Kidney epithelial cell (primary cell): ENCODE results near the gene DAP. TPM values are rescaled to one million over a fixed set of nuclear protein-coding genes. Genes with fewer than 3 reads are reported as not detected.
A peak's percentile ranks its signal among the peaks of the same experiment; 100 is the strongest.
"Not testable (repeated sequence)": the region's sequence is repeated elsewhere in the genome, so short reads cannot be mapped to it uniquely, and the experiment has no call there.

Experiments
- DNase-seq: peaks from one replicate; pipeline ENCODE4 v3.0.0-alpha.2; 2010; ENCODE audit warnings: low read depth
- H3K27me3 ChIP-seq: 2 replicates; pipeline ENCODE4 v1.6.0; 2011; ENCODE audit warnings: low read length; ENCODE audit not compliant: control insufficient read depth, insufficient read depth
- H3K36me3 ChIP-seq: 2 replicates; pipeline ENCODE4 v1.5.1; 2011; ENCODE audit warnings: low read length; ENCODE audit not compliant: control insufficient read depth, insufficient read depth
- H3K4me3 ChIP-seq: 2 replicates; pipeline ENCODE4 v1.5.1; 2011; ENCODE audit warnings: low read depth, mild to moderate bottlenecking, control low read depth, low read length
- total RNA-seq: library from RNA; depleted of rRNA; stranded (reverse); fragments of >200 nt; gene quantifications from 2 replicates; pipeline ENCODE4 v1.2.3, GENCODE V29; 2015
- TF ChIP-seq, protein P1 (sequence below): IDR thresholded peaks from 2 replicates; pipeline ENCODE4 v1.5.1; 2011; ENCODE audit warnings: mild to moderate bottlenecking, moderate library complexity, low read length, control low read depth, inconsistent platforms; ENCODE audit not compliant: insufficient read depth, poor library complexity, severe bottlenecking

DAP gene
- total RNA-seq, 1 donor from 2014 or later: 77.7 TPM

DNA sequence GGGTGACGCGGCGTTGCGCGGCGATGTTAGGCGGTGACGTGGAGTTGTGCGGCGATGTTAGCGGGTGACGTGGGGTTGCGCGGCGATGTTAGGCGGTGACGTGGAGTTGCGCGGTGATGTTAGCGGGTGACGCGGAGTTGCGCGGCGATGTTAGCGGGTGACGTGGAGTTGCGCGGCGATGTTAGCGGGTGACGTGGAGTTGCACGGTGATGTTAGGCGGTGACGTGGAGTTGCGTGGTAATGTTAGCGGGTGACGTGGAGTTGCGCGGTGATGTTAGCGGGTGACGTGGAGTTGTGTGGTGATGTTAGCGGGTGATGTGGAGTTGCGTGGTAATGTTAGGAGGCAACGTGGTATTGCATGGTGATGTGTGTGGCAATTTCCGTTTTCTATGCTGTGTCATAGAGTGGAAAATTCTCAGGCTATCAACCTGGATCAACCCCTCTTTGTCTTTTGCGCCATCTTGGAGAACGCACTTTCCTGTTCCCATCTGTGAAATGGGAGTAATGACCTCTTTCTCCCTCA lies 121.1 kb downstream of the DAP start:
- TF ChIP-seq, protein P1, sequence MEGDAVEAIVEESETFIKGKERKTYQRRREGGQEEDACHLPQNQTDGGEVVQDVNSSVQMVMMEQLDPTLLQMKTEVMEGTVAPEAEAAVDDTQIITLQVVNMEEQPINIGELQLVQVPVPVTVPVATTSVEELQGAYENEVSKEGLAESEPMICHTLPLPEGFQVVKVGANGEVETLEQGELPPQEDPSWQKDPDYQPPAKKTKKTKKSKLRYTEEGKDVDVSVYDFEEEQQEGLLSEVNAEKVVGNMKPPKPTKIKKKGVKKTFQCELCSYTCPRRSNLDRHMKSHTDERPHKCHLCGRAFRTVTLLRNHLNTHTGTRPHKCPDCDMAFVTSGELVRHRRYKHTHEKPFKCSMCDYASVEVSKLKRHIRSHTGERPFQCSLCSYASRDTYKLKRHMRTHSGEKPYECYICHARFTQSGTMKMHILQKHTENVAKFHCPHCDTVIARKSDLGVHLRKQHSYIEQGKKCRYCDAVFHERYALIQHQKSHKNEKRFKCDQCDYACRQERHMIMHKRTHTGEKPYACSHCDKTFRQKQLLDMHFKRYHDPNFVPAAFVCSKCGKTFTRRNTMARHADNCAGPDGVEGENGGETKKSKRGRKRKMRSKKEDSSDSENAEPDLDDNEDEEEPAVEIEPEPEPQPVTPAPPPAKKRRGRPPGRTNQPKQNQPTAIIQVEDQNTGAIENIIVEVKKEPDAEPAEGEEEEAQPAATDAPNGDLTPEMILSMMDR: no peak
- no peak overlapping the region for H3K4me3 ChIP-seq
- no peaks in the 10 kb centered on the region for H3K27me3 ChIP-seq
- DNase-seq: no peak
- no peaks in the 10 kb centered on the region for H3K36me3 ChIP-seq

DNA sequence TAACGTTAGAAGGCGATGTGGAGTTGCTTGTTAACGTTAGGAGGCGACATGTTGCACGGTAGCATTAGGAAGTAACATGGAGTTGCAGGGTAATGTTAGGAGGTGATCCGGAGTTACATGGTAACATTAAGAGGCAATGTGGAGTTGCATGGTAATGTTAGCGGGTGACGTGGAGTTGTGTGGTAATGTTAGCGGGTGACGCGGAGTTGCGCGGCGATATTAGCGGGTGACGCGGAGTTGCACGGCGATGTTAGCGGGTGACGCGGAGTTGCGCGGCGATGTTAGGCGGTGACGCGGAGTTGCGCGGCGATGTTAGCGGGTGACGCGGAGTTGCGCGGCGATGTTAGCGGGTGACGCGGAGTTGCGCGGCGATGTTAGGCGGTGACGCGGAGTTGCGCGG lies 122.3 kb downstream of the DAP start:
- not testable (repeated sequence) for DNase-seq, H3K36me3 ChIP-seq, H3K27me3 ChIP-seq, H3K4me3 ChIP-seq

DNA sequence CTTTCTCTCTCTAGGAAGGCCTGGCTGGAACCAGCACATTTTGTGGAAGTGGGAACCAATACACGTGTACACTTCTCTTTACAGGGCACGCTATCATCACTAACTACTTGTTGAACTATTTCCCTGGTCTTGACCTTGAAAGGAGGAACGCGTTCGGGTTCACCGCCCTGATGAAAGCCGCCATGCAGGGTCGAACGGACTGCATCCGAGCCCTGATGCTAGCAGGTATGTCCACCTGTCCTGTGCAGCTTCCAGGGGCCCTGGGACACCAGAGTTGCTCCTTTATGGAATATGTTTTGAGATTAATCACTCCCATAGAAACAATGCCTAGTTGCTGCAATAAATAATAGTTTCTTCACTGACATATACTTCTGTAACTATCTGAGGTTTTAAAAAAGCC lies 123.1 kb downstream of the DAP start:
- H3K4me3 ChIP-seq: no peak overlapping the region
- H3K36me3 ChIP-seq: no peaks in the 10 kb centered on the region
- TF ChIP-seq, protein P1: no peak
- no peaks in the 10 kb centered on the region for H3K27me3 ChIP-seq
- DNase-seq: no peak

DNA sequence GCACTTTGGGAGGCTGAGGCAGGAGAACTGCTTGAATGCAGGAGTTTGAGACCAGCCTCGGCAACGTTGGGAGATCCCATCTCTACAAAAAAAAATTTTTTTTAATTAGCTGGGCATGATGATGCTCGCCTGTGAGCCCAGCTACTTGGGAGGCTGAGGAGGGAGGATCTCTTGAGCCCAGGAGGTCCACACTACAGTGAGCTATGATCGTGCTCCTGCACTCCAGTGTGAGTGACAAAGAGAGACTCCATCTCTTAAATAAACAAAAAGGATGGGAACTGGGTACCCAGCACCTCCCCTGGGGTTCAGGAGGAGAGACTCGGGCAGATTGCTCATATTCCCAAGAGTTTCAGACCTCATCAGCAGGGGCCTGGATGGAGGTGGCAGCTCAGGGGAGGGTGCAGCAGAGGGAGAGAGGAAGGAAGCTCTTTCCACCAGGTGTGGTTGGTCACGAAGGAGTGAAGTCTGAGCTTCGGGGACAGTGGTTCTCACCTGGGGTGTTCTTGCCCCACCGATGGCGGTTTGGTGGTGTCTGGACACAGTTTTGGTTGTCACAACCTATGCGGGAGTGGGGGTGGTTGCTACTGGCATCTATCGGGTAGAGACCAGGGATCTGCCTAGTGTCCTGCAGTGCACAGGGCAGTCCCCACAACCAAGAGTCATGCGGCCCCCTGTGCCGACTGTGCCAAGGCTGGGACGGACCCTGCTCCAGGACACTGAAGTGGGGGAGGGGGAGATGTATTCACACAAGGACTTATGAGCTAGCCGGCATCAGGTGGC lies 124.5 kb downstream of the DAP start:
- TF ChIP-seq, protein P1: no peak
- Histone ChIP-seq H3K27me3 (no peaks in the 10 kb centered on the region), H3K4me3 (no peak overlapping the region), H3K36me3 (no peaks in the 10 kb centered on the region)
- DNase-seq: no peak

DNA sequence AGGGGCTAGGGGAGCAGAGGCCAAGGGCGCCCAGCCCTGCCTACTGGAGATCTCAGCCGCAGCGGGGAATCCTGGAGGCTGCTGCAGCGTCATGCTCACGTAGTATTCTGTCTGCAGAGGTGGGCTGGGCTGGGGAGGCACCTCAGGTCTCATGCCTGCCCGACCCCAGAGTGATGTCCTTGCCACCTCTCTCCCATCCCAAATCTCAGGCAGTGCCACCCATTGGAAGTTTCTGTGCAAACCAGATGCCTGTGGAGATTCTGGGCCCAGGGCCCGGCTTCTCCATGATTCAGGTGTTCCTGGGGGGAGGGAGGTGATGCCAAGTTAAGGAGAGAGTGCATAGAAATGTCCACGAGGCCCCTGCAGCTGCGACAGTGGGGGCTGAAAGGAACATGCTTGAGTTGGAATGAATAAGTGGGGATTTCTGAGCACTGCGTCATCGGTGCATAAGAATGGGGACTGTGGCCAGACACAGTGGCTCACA lies 125.1 kb downstream of the DAP start:
- Histone ChIP-seq H3K27me3 (no peaks in the 10 kb centered on the region), H3K4me3 (no peak overlapping the region), H3K36me3 (no peaks in the 10 kb centered on the region)
- TF ChIP-seq, protein P1: no peak
- no peak for DNase-seq

DNA sequence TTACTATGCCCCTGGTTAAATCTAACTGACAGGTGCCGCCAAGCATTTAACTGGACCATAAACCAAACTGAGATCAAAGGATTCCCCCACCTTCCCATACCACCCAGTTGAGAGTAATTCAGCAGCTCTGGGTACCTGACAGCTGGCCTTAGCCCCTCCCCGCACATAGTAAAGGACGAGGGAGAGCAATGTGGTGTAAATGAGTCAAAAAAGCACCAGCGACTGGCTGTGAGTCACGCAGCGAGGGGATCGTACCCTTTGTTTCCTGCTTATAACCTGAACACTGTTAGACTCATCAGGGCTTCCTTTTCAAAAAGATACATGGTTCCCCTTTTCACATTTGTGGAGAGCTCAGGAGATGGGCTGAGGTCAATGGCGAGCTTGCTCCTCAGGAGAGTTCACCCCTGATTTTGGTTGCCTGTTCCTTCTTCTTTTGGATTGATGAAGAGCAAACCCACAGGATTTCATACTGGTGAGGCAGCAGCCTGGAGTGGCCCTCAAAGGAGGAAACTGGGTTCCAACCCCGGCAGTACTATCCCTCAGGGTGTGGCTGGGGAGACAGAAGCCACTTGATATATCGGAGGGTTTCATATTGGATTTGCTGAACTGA lies 125.7 kb downstream of the DAP start:
- TF ChIP-seq, protein P1: no peak
- H3K27me3 ChIP-seq: no peaks in the 10 kb centered on the region
- H3K4me3 ChIP-seq: no peak overlapping the region
- DNase-seq: peak; percentile 64
- H3K36me3 ChIP-seq: no peaks in the 10 kb centered on the region
